GM12878 (cell line): ENCODE data around the gene FLACC1. TPM values are rescaled to one million over a fixed set of nuclear protein-coding genes. Genes with fewer than 3 reads are reported as not detected.

Experiments used
- ATAC-seq: fragments of 200-7000 bp; cut with Tn5 transposase; 3 replicates; pipeline ENCODE4 v1.9.1; 2020; ENCODE audit warnings: mild to moderate bottlenecking, moderate library complexity
- BruUV-seq: library from RNA; stranded (reverse); fragments of 400-500 nt; replicated peaks from 2 replicates; lab custom pipeline; 2021; lab: Mats Ljungman, UMichigan
- CTCF ChIA-PET: fragments of 300-600 bp; sonication (Branson Sonifier 250); formaldehyde crosslinking; extraction: SDS; loops from one replicate; lab custom pipeline; 2021; ENCODE audit warnings: inconsistent platforms; lab: Yijun Ruan, JAX
- POLR2A ChIA-PET: fragments of 350-600 bp; formaldehyde crosslinking; extraction: SDS; loops from one replicate; lab custom pipeline; 2021; ENCODE audit warnings: inconsistent platforms; lab: Charles Lee
- RAD21 ChIA-PET: fragments of 300-600 bp; sonication (Branson Sonifier 250); formaldehyde crosslinking; loops from one replicate; lab custom pipeline; 2023; ENCODE audit warnings: antibody characterized with exemption; ENCODE audit not compliant: unreplicated experiment; lab: Charles Lee
- SMC1A ChIA-PET: fragments of 300-600 bp; sonication (Branson Sonifier 250); formaldehyde crosslinking; loops from one replicate; lab custom pipeline; 2023; ENCODE audit not compliant: unreplicated experiment, uncharacterized antibody; lab: Charles Lee
- DNase-seq: peaks from one replicate; pipeline ENCODE4 v3.0.0-alpha.2; 2011; ENCODE audit warnings: low read depth, low spot score
- FAIRE-seq: peaks from 3 replicates; lab custom pipeline; 2011; peaks lifted over from hg19 to GRCh38; lab: Jason Lieb, UNC
- H2AFZ ChIP-seq: 2 replicates; pipeline ENCODE4 v1.6.0; 2011; ENCODE audit warnings: low read depth, low read length, control low read depth; ENCODE audit not compliant: control insufficient read depth
- H3K27ac ChIP-seq: 2 replicates; pipeline ENCODE4 v1.5.1; 2011; ENCODE audit warnings: control low read depth; ENCODE audit not compliant: control insufficient read depth, insufficient read depth
- H3K27me3 ChIP-seq, 2 experiments: replicated peaks in 1 of 2; 2 replicates each; pipeline versions ENCODE4 v1.6.0 to v1.6.1; 2011; ENCODE audit warnings: low read length in 1 of 2; ENCODE audit not compliant: control insufficient read depth in 2 of 2, insufficient read depth in 2 of 2
- H3K36me3 ChIP-seq, 2 experiments: 2 replicates each; pipeline ENCODE4 v1.5.1; 2011; ENCODE audit warnings: low read length in 1 of 2; ENCODE audit not compliant: control insufficient read depth in 2 of 2, insufficient read depth in 2 of 2
- H3K4me1 ChIP-seq: 2 replicates; pipeline ENCODE4 v1.6.1; 2011; ENCODE audit warnings: mild to moderate bottlenecking, low read length, moderate library complexity, mixed read lengths; ENCODE audit not compliant: control insufficient read depth, insufficient read depth
- H3K4me2 ChIP-seq: 2 replicates; pipeline ENCODE4 v1.6.0; 2011; ENCODE audit warnings: control low read depth; ENCODE audit not compliant: control insufficient read depth, insufficient read depth
- H3K4me3 ChIP-seq: fragments of 200-600 bp; sonication (generic); 2 replicates; pipeline ENCODE4 v1.5.1; 2016
- H3K79me2 ChIP-seq: 2 replicates; pipeline ENCODE4 v1.6.0; 2011; ENCODE audit warnings: low read length; ENCODE audit not compliant: control insufficient read depth, insufficient read depth
- H3K9ac ChIP-seq: 2 replicates; pipeline ENCODE4 v1.8.0; 2011; ENCODE audit warnings: low read length, control low read depth, mixed read lengths; ENCODE audit not compliant: control insufficient read depth, insufficient read depth
- H3K9me3 ChIP-seq: replicated peaks from 3 replicates; pipeline ENCODE4 v1.5.1; 2011; ENCODE audit warnings: mild to moderate bottlenecking, low read length; ENCODE audit not compliant: control insufficient read depth, insufficient read depth
- H4K20me1 ChIP-seq: 2 replicates; pipeline ENCODE4 v1.6.0; 2011; ENCODE audit not compliant: control insufficient read depth, insufficient read depth
- BHLHE40 ChIP-seq, 2 experiments: fragments of 450-650 bp in 1 of 2; IDR thresholded peaks; 2 replicates each; pipeline ENCODE4 v1.6.1; 2011 to 2017; ENCODE audit warnings: low read depth in 2 of 2, borderline replicate concordance in 1 of 2, improper control_type of control experiment in 1 of 2, low read length in 1 of 2, mild to moderate bottlenecking in 1 of 2
- CBFB ChIP-seq: IDR thresholded peaks from 2 replicates; pipeline ENCODE4 v1.6.1; 2016; ENCODE audit warnings: antibody characterized with exemption, low read depth
- DPF2 ChIP-seq: fragments of 450-650 bp; IDR thresholded peaks from 2 replicates; pipeline ENCODE4 v1.6.1; 2017; ENCODE audit warnings: mild to moderate bottlenecking
- EP300 ChIP-seq, 2 experiments: fragments of 150-350 bp in 1 of 2; IDR thresholded peaks; 2 replicates each; pipeline ENCODE4 v1.6.1; 2011 to 2012; ENCODE audit warnings: low read depth in 2 of 2, low read length in 2 of 2, borderline replicate concordance in 1 of 2, improper control_type of control experiment in 1 of 2, inconsistent platforms in 1 of 2; ENCODE audit not compliant: control insufficient read depth in 1 of 2
- ESRRA ChIP-seq: IDR thresholded peaks from 2 replicates; pipeline ENCODE4 v1.6.1; 2012; ENCODE audit warnings: mild to moderate bottlenecking, low read length, improper control_type of control experiment
- IKZF2 ChIP-seq, 2 experiments: fragments of 450-650 bp; IDR thresholded peaks; 2 replicates each; pipeline ENCODE4 v1.6.1; 2017; ENCODE audit warnings: mild to moderate bottlenecking in 2 of 2, moderate library complexity in 2 of 2
- POU2F2 ChIP-seq: IDR thresholded peaks from 3 replicates; pipeline ENCODE4 v1.6.1; 2011; ENCODE audit warnings: low read depth, mild to moderate bottlenecking, low read length, borderline replicate concordance
- RELA ChIP-seq: fragments of 450-650 bp; IDR thresholded peaks from 2 replicates; pipeline ENCODE4 v1.8.0; 2014; ENCODE audit warnings: borderline replicate concordance; ENCODE audit not compliant: partially characterized antibody
- SMAD5 ChIP-seq: IDR thresholded peaks from 2 replicates; pipeline ENCODE4 v1.6.1; 2016; ENCODE audit warnings: antibody characterized with exemption, low read depth
- SREBF2 ChIP-seq: IDR thresholded peaks from 2 replicates; pipeline ENCODE4 v1.6.1; 2012; ENCODE audit warnings: mild to moderate bottlenecking, low read length
- ZBTB4 ChIP-seq: fragments of 450-650 bp; formaldehyde crosslinking; IDR thresholded peaks from 2 replicates; pipeline ENCODE4 v1.4.0; 2022; ENCODE audit warnings: mild to moderate bottlenecking, moderate library complexity
- WGBS: methylation state at CpG from one replicate; pipeline ENCODE4 v1.1.6; 2016; ENCODE audit warnings: low lambda C conversion rate; ENCODE audit not compliant: insufficient replicate concordance, insufficient coverage; ENCODE audit errors: missing lambda C conversion rate; 5-methylcytosine and 5-hydroxymethylcytosine counted together
- in situ Hi-C: fragments of 300-500 bp; cut with MboI; formaldehyde crosslinking; loops from 9 replicates; pipeline ENCODE4 v1.14.3; 2018; ENCODE audit warnings: mixed read lengths
- intact Hi-C: fragments of 100-400 bp; cut with micrococcal nuclease; formaldehyde crosslinking; loops from one replicate; pipeline ENCODE4 v1.14.2; 2022; ENCODE audit not compliant: unreplicated experiment
- polyA plus RNA-seq, 11 experiments: library from polyadenylated mRNA; depleted of rRNA in 4 of 11; unstranded in 6 of 11; stranded (reverse) in 5 of 11; fragments of >200 nt; fragmentation: Nextera tagmentation in 4 of 11; fragmentation: Illumina TruSeq in 1 of 11; extraction: Ambion mirVana in 4 of 11; extraction: Trizol in 1 of 11; gene quantifications; 1 replicate in 1 of 11; 2 replicates in 10 of 11; pipeline versions ENCODE4 v1.2.1 to v1.2.3, GENCODE V29; 2011 to 2016; ENCODE audit warnings: inconsistent platforms in 2 of 11, missing spikeins in 2 of 11, low read depth in 1 of 11
- total RNA-seq, 4 experiments: library from RNA; depleted of rRNA in 3 of 4; stranded (reverse); fragments of >200 nt in 3 of 4; fragmentation: Illumina TruSeq in 1 of 4; extraction: Trizol in 1 of 4; gene quantifications; 2 replicates each; pipeline versions ENCODE4 v1.2.1 to v1.2.3, GENCODE V29; 2013 to 2021
- TF ChIP-seq, protein P1 (sequence below): fragments of 450-650 bp; IDR thresholded peaks from 2 replicates; pipeline ENCODE4 v1.6.1; 2016; ENCODE audit warnings: mild to moderate bottlenecking

Gene FLACC1
- total and polyA plus RNA-seq, 10 of the 15 experiments (the other 5 are each of a cell fraction or from before 2014, with no cell fraction given): 0.08 to 0.54 (median 0.30) TPM; not detected in 2

DNA sequence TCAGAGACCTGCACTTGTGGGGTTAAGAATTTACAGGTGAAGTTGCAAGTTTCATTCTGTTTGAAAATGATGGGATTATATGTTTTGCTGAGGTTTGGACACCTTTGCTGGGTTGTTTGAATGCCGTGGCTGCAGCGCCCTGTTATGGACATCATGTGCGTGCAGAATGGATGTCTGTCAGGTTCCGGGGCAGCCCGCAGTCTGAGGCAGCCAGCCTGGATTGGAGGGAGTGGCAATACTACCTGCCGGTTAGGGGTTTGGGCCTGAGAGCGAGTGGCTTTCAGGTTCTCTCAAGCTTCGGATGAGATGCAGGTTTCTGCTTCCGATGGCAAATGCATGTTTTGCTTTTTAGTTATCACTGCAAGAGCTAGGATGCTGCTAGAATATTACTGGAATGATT, 95.7 kb downstream of the FLACC1 start:
- H2AFZ ChIP-seq: no peak overlapping the region
- no peak overlapping the region for H3K27ac ChIP-seq
- H3K36me3 ChIP-seq: peaks cover 0 to under 1% of the 10 kb centered on the region in 2 experiments; a peak in 1 of 4 replicates
- ATAC-seq: no peak
- ChIA-PET SMC1A (interaction anchor here (1.5 to 10.5 kb wide), 7 partner anchors 10 to 79 kb away, joined by 4 to 87 read pairs (median 10); partner anchors contain the start of gene CASP10), POLR2A (interaction anchor here (1.1 to 5.1 kb wide), 2 partner anchors 28 to 397 kb away, joined by 3 to 33 read pairs; partner anchors contain the start of gene CLK1), RAD21 (interaction anchor here (0.7 to 6.4 kb wide), 7 partner anchors 8 to 519 kb away, joined by 3 to 79 read pairs (median 4); partner anchors contain the start of gene ALS2), CTCF (interaction anchor here (0.5 to 7.1 kb wide), 7 partner anchors 25 to 104 kb away, joined by 3 to 85 read pairs (median 7); partner anchors contain the start of gene CASP10)
- no peak for FAIRE-seq
- intact Hi-C loops (loop anchor here (10.0 kb wide), 1 partner anchor 383 kb away; the partner anchor contains the start of gene TMEM237), in situ Hi-C loops (no loop called here)
- no TSS peak for BruUV-seq
- H3K4me2 ChIP-seq: peak overlapping the region; percentile 2; the same call in 1 of the 2 replicates
- H4K20me1 ChIP-seq: no peaks in the 10 kb centered on the region
- H3K4me1 ChIP-seq: peaks cover 25% of the 10 kb centered on the region
- no peaks in the 10 kb centered on the region for H3K27me3 ChIP-seq
- H3K4me3 ChIP-seq: no peak overlapping the region; the same call in 1 of the 2 replicates
- 57% methylated on average over 9 of the region's 9 CpGs for WGBS
- H3K9ac ChIP-seq: no peak overlapping the region
- H3K9me3 ChIP-seq: no peaks in the 10 kb centered on the region
- no peak for DNase-seq
- TF ChIP-seq, protein P1, sequence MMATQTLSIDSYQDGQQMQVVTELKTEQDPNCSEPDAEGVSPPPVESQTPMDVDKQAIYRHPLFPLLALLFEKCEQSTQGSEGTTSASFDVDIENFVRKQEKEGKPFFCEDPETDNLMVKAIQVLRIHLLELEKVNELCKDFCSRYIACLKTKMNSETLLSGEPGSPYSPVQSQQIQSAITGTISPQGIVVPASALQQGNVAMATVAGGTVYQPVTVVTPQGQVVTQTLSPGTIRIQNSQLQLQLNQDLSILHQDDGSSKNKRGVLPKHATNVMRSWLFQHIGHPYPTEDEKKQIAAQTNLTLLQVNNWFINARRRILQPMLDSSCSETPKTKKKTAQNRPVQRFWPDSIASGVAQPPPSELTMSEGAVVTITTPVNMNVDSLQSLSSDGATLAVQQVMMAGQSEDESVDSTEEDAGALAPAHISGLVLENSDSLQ: no peak
- TF ChIP-seq RELA (no peak), ZBTB4 (CRISPR knock-in tag) (no peak), POU2F2 (no peak), SMAD5 (no peak), DPF2 (no peak), BHLHE40 (IDR thresholded peaks at IDR 0.05; ENCODE audit: borderline replicate concordance in 1 of 2, low read depth in 2 of 2, low read length in 1 of 2) (no peak), IKZF2 (IDR thresholded peaks at IDR 0.05) (no peak), ESRRA (no peak), EP300 (IDR thresholded peaks at IDR 0.05; ENCODE audit: borderline replicate concordance in 1 of 2, control insufficient read depth in 1 of 2, low read depth in 2 of 2, low read length in 2 of 2) (no peak), CBFB (no peak), SREBF2 (no peak)
- peaks cover 9% of the 10 kb centered on the region for H3K79me2 ChIP-seq
